Testis (tissue), 2 donors: ENCODE measurements around the gene PKD2L2.

Source experiments
- POLR2A ChIP-seq: fragments of 450-650 bp; IDR thresholded peaks from one replicate; pipeline ENCODE4 v1.6.1; 2017; ENCODE audit warnings: antibody characterized with exemption, mild to moderate bottlenecking, moderate library complexity
- TF ChIP-seq, protein P1 (sequence below), 3 experiments: fragments of 450-650 bp in 2 of 3; fragments of 200-600 bp in 1 of 3; sonication (generic) in 1 of 3; IDR thresholded peaks; one replicate each; pipeline ENCODE4 v1.5.1; 2016 to 2019; ENCODE audit warnings: antibody characterized with exemption in 3 of 3, mild to moderate bottlenecking in 2 of 3, moderate library complexity in 1 of 3

- TF ChIP-seq POLR2A: no peak
- TF ChIP-seq, protein P1, sequence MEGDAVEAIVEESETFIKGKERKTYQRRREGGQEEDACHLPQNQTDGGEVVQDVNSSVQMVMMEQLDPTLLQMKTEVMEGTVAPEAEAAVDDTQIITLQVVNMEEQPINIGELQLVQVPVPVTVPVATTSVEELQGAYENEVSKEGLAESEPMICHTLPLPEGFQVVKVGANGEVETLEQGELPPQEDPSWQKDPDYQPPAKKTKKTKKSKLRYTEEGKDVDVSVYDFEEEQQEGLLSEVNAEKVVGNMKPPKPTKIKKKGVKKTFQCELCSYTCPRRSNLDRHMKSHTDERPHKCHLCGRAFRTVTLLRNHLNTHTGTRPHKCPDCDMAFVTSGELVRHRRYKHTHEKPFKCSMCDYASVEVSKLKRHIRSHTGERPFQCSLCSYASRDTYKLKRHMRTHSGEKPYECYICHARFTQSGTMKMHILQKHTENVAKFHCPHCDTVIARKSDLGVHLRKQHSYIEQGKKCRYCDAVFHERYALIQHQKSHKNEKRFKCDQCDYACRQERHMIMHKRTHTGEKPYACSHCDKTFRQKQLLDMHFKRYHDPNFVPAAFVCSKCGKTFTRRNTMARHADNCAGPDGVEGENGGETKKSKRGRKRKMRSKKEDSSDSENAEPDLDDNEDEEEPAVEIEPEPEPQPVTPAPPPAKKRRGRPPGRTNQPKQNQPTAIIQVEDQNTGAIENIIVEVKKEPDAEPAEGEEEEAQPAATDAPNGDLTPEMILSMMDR (IDR thresholded peaks at IDR 0.05): no peak
Measured at GRCh38 chr5:137880313-137880712, 8.9 kb upstream of the PKD2L2 start.
